Stomach smooth muscle (tissue), 2 donors: ENCODE data around the gene MCC.

ENCODE experiments used
- H3K27ac ChIP-seq: one replicate; pipeline ENCODE4 v1.7.0; 2013; ENCODE audit warnings: mild to moderate bottlenecking, low read length, inconsistent platforms
- H3K27me3 ChIP-seq, 2 donors: one replicate each; pipeline ENCODE4 v1.7.0; 2013; ENCODE audit warnings: low read length in 2 of 2; ENCODE audit not compliant: insufficient read depth in 2 of 2, control insufficient read depth in 1 of 2
- H3K36me3 ChIP-seq, 2 donors: one replicate each; pipeline ENCODE4 v1.7.0; 2013; ENCODE audit warnings: low read length in 2 of 2; ENCODE audit not compliant: control insufficient read depth in 2 of 2, insufficient read depth in 2 of 2
- H3K4me1 ChIP-seq: one replicate; pipeline ENCODE4 v1.7.0; 2013; ENCODE audit warnings: low read length; ENCODE audit not compliant: control insufficient read depth, insufficient read depth
- H3K4me3 ChIP-seq, 2 donors: one replicate each; pipeline ENCODE4 v1.7.0; 2013; ENCODE audit warnings: low read length in 2 of 2
- H3K9ac ChIP-seq, 2 donors: one replicate each; pipeline ENCODE4 v1.7.0; 2013; ENCODE audit warnings: low read length in 2 of 2, mild to moderate bottlenecking in 1 of 2
- H3K9me3 ChIP-seq, 2 donors: one replicate each; pipeline ENCODE4 v1.7.0; 2013; ENCODE audit warnings: low read length in 2 of 2; ENCODE audit not compliant: control insufficient read depth in 2 of 2
- donor health status: healthy.
- donor health status: Pancreatic carcinoma.

Gene MCC

DNA sequence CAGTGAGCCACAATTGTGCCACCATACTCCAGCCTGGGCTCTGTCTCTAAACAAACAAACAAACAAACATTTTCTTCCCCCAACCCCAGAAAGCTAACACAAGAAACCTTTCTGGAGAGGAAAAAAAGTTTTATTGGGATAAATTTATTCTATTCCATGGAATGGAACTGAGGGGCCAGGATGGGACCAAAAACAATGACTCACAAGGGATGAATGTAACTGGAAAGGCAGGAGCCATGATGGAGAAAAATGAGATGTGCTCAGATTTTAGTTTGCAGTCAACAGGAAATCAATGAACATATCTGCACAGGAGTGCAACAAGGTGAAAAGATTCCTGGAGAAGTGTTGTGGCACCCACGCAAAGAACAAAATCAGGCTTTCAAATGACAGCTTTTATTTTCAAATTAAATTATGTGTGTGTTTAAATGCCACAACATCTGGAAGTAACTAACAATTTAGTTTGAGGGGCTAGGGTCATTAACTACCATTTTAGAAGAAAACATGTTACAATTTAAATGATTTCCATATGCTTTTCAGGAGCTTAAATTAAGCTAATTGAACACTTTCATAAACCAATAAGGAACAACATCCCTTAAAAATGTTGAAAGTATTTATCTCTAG lies 262.0 kb downstream of the MCC start:
- Histone ChIP-seq H3K27ac (no peak overlapping the region), H3K9me3 (no peaks in the 10 kb centered on the region), H3K4me1 (no peaks in the 10 kb centered on the region), H3K36me3 (no peaks in the 10 kb centered on the region), H3K9ac (no peak overlapping the region), H3K27me3 (no peaks in the 10 kb centered on the region), H3K4me3 (no peak overlapping the region)

DNA sequence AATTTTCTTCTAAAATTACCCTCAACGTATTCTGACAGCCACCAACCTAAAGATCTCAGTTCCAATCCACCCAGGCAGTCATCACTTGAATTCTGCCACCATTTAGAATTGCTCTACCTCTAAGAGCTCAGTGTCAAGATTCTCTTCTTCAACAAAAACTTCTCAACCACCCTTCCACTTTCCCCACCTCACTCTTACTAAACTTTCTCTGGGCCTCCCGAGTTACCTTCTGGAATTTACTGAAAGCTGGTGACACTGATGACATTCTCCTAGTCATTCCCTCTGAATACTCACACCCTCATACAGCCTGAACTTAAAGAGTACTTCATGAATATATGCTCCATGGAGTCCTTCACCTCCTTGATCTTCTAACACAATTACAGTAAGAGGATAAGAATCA lies 263.0 kb downstream of the MCC start:
- no peaks in the 10 kb centered on the region for H3K36me3 ChIP-seq
- no peaks in the 10 kb centered on the region for H3K27me3 ChIP-seq
- no peaks in the 10 kb centered on the region for H3K4me1 ChIP-seq
- no peak overlapping the region for H3K9ac ChIP-seq
- no peak overlapping the region for H3K27ac ChIP-seq
- H3K4me3 ChIP-seq = no peak overlapping the region
- no peaks in the 10 kb centered on the region for H3K9me3 ChIP-seq

DNA sequence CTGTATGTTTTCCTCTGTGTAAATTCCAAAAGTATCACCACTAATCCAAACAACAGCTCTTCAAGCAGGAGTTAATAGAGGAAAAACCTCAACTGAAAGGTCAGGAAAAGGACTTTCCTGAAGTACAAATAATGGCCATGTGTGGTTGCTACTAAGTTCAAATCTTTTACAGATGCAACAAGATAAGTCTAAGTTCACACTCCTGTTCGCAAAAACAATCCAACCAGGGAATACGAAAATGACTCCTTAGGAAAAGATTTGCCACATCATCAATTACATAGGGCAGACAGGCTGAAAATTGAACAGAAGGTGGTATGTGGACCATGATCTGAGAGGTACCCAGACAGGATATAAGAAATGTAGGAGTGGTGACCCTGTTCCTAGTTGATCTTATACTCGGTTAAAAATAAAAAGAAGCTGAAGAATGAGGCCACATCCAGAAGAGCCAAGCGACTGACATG lies 263.6 kb downstream of the MCC start:
- Histone ChIP-seq H3K9ac (no peak overlapping the region), H3K27ac (no peak overlapping the region)

DNA sequence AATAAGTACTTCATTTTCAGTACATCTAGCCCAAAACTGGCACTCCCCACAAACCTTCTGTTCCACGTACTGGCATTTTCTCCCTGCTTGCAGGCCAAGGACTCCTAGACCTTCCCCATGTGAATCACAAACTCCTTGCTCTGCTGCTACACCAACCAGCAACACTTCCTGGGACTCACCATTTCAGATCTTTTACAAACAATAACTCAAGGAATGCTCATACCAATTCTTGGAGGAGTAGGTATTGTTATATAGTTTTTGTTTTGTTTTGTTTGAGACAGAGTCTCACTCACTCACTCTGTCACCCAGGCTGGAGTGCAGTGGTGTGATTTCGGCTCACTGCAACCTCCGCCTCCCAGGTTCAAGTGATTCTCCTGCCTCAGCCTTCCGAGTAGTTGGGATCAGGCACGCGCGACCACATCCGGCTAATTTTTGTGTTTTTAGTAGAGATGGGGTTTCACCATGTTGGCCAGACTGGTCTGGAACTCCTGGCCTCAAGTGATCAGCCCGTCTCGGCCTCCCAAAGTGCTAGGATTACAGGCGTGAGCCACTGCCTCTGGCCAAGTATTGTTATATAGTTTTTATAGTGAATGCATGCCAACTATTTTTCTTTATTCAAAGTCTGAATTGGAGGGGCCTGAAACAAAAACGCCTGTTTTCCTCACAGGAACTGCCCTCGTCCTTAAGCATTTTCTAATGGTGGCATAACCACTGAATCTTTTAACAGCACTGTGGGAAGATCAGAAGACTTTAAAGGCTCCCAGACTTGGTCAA lies 264.2 kb downstream of the MCC start:
- Histone ChIP-seq H3K27ac (no peak overlapping the region), H3K9me3 (no peaks in the 10 kb centered on the region), H3K4me3 (no peak overlapping the region), H3K36me3 (no peaks in the 10 kb centered on the region), H3K4me1 (no peaks in the 10 kb centered on the region), H3K9ac (no peak overlapping the region), H3K27me3 (no peaks in the 10 kb centered on the region)

More for the DNA sequence above, 263.6 kb downstream of the MCC start:
- Histone ChIP-seq H3K36me3 (no peaks in the 10 kb centered on the region), H3K4me3 (no peak overlapping the region), H3K9me3 (no peaks in the 10 kb centered on the region), H3K4me1 (no peaks in the 10 kb centered on the region), H3K27me3 (no peaks in the 10 kb centered on the region)

DNA sequence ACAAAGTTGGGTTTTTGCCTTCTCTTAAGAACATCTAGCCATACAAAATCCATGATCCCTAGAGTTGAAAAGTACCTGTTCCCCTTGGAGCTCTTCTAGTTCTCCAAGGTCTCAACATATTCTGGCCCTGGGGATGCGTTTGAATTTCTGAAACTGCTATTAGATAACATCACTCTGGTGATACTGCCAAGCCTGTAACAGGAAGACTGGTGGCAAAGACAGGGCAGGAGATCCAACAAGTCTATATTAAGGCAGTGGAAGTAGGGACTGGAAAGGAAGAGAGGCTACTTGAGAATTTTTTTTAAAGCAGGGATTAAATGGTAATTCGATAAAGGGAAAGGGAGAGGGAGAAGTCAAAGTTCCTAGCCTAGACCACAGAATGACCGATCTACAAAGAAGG lies 264.9 kb downstream of the MCC start:
- H3K9ac ChIP-seq = no peak overlapping the region
- H3K36me3 ChIP-seq = no peaks in the 10 kb centered on the region
- H3K27me3 ChIP-seq = no peaks in the 10 kb centered on the region
- H3K4me3 ChIP-seq = no peak overlapping the region
- no peaks in the 10 kb centered on the region for H3K9me3 ChIP-seq
- H3K4me1 ChIP-seq = peaks cover 1% of the 10 kb centered on the region
- no peak overlapping the region for H3K27ac ChIP-seq

DNA sequence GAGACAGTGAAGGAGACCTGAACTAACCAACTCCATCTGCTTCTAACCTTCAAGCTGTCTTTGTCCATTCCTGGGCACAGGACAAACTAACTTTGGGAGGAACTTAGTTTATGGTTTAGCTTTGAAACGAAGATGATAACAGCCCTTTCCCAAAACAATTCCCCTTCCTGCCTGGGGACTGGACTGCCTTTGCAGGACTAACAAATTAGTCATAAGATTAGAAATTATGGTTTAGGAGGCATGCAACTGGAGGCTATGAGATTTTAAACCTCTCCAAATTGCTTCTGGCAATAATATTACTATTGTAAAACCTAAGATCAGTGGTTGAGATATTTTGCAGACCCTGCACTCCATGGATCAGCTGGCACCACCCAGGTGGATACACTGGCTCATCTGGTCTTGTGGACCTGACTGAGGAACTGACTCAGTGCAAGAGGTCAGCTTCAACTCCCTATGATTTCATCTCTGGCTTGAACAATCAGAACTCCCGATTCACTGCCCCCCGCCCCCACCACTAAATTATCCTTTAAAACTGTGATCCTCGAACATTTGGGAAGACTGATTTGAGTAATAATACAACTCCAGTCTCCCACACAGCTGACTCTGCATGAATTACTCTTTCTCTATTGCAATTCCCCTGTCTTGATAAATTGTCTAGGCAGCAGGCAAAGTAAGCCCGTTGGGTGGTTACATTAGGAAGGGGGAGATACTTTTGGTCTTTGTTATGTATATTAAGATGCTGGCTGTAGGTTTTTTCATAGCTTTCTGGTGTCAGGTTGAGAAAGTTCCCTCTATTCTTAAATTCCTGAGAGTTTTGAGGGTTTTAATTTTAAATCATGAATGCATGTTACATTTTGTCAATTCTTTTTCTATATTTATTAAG lies 266.7 kb downstream of the MCC start:
- Histone ChIP-seq H3K9ac (no peak overlapping the region), H3K27me3 (no peaks in the 10 kb centered on the region), H3K9me3 (no peaks in the 10 kb centered on the region), H3K4me1 (peaks cover 5% of the 10 kb centered on the region), H3K27ac (no peak overlapping the region), H3K36me3 (no peaks in the 10 kb centered on the region), H3K4me3 (no peak overlapping the region)

DNA sequence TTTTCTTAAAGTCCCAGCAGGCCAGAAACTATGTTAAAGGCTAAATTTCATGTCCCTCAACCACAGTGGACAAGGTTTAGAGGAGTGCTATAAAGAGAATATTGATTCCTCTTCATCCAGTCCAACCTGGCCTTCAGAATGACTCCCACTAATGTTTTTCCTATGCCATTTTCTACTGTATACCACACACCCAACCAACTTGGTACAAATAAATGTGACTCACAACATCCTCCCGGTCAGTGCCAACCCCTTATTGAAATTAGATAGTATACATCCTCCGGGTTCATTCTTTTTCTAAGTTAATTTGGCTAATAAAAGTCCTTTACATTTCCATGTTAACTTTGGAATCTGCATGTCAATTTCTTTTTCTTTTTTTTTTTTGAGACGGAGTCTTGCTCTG lies 268.6 kb downstream of the MCC start:
- Histone ChIP-seq H3K9me3 (no peaks in the 10 kb centered on the region), H3K27me3 (no peaks in the 10 kb centered on the region), H3K36me3 (no peaks in the 10 kb centered on the region), H3K9ac (no peak overlapping the region), H3K4me3 (no peak overlapping the region), H3K27ac (no peak overlapping the region), H3K4me1 (peaks cover 5% of the 10 kb centered on the region)

DNA sequence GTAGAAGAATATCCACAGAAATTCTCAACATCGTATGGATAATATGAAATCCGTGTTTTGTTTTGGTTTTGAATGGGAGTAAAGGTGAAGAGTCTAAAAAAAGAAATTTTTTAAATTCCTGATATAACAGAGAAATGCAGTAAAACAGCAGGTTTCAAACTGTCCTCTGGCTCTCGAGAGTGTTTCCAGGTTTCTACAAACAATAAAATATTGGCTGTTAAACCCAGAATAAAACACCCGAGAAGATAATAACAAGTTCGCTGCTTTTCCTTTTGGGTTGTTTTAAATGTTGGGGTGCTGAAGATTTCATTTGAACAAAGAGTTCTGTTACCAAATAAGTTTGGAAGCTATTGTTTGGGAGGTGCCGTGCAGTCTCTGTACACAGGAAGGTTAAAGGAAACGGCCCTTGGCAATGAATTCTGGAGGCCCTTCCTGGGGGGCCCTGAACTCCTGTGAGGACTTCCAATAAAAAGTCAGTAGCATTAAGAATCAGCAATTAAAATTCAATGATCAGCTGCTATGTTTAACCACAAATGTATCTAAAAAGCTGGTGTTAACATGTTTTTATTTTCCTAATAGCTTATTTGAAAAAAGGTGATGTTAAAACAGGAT lies 269.2 kb downstream of the MCC start:
- Histone ChIP-seq H3K27ac (no peak overlapping the region), H3K4me3 (no peak overlapping the region), H3K9ac (no peak overlapping the region)

DNA sequence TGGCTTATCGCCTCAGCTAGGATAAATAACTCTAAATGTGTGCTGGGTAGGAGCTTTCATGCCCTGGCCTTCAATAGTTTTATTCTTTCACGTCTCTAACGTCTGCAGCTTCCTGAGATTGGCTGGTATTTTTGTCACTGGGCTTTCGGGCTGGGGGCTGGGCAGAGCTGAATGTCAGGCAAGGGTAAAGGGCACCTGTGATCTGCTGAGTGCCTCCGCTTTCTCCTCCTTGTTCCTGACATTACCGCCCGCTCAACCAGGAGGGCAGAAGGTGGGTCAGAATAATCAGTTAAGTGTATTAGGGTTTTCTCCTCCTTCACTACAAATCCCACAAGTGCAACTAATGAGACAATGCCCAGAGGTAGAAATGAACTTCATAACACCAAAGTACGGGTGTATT lies 270.1 kb downstream of the MCC start:
- Histone ChIP-seq H3K9me3 (no peaks in the 10 kb centered on the region), H3K27ac (no peak overlapping the region), H3K27me3 (no peaks in the 10 kb centered on the region), H3K4me1 (peaks cover 8% of the 10 kb centered on the region), H3K4me3 (peak overlapping the region in 1 of 2 donors; percentile 35), H3K9ac (no peak overlapping the region), H3K36me3 (no peaks in the 10 kb centered on the region)

More for the DNA sequence above, 269.2 kb downstream of the MCC start:
- Histone ChIP-seq H3K36me3 (no peaks in the 10 kb centered on the region), H3K9me3 (no peaks in the 10 kb centered on the region), H3K27me3 (no peaks in the 10 kb centered on the region), H3K4me1 (peaks cover 6% of the 10 kb centered on the region)

DNA sequence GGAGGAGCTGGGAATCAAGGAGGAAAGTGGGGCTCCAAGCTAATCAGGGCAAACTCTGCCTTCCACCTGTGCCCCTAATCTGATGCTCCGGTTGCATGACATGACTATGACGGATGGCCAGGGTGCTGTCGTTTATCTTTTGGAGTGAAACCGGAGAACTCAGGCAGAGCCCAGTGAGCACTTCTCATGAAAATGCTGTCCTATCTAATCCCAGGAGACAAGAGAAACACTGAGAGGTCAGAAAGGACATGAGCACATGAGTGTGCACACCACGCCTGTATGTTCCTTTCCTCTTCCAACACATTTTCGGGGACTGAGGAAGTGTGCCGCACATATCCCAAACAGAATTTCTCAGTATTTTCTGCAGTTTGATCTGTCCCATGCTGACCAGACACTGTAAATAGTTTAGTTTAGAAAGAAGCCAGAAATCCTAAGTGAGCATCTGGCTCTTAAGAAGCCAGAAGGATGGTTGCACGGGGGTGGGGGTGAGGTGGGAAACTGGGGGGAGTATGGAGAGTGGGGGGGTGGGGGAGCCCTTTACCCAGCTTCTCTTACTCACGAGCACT lies 270.6 kb downstream of the MCC start:
- H3K27ac ChIP-seq = no peak overlapping the region
- no peak overlapping the region for H3K4me3 ChIP-seq
- no peak overlapping the region for H3K9ac ChIP-seq
- no peaks in the 10 kb centered on the region for H3K36me3 ChIP-seq
- H3K27me3 ChIP-seq = no peaks in the 10 kb centered on the region
- H3K9me3 ChIP-seq = no peaks in the 10 kb centered on the region
- peaks cover 10% of the 10 kb centered on the region for H3K4me1 ChIP-seq
